ENCODE results near the gene HMX1.

The HMX1 gene

DNA sequence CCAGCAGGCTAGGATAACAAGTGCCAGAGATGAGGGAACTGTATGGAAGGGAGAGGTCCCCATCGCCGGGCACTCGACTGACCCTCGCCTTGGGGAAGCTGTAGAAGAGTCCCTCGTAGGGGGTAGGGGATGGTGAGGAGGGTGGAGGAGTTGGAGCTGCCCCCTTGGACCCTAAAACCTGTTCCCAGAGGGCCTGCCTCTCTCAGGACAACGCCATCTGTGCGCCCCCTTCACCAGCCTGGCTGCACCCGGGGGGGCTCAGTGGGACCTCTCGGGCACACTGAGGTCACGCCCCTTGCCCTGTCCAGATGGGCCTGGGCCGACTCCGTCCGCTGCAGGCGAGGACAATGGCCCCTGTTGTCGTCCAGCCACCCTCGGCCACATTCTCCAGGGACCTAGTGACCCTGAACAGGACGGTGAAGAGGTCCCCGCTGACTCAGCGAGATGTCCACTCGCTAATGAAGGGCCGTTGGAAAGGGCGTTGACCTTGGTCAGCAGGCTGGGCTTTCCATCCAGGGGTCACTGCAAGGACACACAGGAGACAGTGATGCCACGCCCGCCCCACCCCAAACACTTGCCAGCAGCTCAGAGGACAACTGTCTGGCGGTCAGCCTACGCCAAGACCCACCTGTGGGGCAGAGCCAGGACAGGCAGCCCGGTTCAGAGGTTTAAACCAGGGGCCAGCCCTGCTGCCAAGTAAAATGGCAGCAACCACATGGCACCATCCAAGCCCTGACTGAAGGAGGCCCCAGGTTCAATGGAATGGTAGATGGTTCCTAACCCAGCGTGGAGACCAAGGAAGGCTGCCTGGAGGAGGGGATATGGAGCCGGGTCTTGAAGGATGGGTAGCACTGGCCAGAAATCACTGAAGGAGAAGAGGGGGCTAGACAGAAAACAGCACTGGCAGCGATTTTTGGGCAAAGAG is 51.2 kb downstream of the HMX1 start:
- no peak for DNase-seq (ENCODE audit: low read depth in 2 of 2)

DNA sequence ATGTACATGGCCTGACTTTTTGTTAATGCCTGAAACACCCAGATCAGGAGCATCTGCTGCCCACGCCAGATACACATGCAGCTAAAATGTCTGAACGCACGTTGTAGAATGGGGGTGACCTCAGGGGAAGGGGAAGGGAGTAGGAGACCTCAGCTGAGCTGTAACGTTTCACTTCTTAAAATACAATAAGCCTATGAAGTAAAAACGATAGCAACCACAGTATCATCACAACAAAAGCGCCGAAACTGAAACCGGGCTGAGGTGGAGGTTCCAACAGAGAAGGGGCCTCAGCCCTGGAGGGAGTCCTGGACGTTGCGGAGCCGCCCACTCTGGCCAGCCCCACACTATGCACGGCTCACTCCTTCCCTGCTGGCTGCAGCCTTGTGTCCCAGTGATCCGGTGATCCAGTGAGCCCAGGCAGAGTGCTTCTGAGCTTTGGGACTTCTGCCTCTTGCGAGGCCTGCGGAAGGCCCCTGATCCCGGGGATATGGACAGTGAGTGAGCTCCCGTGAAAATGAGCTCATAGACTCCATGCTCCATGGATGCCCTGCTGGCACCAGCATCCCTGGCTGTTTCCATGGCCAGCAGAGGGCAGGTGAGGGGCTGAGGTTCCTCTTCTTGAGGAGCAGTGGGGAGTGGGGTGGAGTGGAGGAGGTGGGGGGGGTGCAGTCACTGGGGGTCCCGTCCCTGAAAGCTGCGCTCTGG is 52.0 kb downstream of the HMX1 start:
- no peak for DNase-seq (ENCODE audit: low read depth in 2 of 2)

DNA sequence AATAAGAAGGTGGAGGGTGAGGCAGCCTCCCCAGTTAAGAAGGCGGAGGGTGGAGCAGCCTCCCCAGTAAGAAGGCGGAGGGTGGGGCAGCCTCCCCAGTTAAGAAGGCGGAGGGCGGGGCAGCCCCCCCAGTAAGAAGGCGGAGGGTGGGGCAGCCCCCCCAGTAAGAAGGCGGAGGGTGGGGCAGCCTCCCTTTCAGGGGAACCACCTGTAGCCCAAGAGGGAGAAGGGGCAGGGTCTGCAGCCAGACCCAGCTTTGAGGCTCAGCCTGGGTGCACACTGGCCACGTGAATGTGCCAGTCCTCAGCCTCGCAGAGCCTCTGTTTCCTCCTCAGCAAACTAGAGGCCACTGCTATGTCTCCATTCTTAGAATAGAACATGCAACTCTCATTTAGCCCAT is 52.6 kb downstream of the HMX1 start:
- DNase-seq (ENCODE audit: low read depth in 2 of 2) = no peak

DNA sequence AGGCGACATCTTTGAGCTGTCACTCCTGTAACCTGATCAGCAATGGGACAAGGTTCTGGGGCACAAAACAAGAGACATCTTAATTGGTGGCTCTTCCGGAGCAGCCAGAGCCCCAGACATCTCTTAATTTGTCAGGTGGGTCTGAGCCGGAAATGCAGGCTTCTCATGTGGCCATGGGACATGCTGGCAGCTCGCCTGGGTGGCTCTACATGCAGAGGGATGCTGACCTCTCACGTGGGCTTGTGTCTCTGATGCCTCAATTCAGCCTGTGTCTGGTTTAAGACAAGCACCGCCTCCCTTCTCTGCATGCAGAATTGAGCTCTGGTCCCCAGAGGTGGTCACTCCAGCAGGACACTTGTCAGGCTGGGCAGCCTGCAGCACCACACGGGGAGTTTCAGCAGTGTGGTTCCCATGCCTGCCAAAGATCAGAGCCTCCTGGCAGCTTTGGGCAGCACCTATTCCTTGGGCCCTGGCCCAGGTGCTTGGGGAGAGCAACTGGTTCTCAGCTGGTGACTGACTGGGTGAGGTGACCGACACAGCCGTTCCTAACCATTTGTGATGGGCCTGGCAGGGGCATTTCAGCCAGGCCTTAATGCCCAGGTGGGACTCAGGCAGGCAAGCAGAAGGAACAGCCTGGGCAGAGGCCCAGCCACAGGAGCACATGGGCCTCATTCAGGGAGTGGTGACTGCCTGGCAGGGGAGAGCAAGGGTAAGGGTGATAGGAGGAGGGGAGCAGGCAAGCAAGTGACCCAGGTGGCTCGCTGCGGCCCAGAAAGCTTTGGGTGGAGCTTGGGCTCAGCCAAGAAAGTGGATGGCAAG is 53.4 kb downstream of the HMX1 start:
- DNase-seq (ENCODE audit: low read depth in 2 of 2) = no peak

DNA sequence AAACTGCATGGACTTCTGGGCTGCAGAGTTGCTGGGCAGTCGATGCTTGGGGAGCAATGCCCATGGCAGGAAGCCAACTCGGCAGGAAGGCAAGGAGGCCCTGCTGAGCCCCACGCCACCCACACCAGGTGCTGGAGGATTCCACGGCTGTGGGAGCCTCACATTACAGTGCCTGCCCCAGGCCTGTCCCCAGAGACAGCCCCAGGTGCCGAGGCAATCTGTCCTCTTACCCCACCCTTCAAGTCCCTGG is 53.9 kb downstream of the HMX1 start:
- DNase-seq (ENCODE audit: low read depth in 2 of 2) = no peak

DNA sequence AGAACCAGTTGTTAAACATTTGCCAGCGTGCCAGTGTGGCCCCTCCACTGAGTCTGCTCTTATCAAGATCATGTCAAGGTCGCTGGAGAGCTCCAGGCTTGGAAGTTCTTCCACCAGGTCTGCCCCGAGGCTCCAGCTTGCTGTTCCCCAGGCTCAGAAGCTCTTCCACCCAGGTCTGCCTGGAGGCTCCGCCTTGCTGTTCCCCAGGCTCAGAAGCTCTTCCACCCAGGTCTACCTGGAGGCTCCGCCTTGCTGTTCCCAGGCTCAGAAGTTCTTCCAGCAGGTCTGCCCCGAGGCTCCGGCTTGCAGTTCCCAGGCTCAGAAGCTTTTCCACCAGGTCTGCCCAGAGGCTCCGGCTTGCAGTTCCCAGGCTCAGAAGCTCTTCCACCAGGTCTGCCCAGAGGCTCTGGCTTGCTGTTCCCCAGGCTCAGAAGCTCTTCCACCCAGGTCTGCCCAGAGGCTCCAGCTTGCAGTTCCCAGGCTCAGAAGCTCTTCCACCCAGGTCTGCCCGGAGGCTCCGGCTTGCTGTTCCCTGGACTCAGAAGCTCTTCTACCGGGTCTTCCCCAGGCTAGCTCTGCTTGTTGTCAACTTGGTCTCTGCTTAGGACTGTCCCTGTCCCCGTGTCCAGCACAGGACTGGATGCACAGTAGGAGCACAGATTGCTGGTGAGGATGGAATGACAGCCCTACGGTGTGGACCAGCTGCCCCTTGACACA is 54.4 kb downstream of the HMX1 start:
- DNase-seq (ENCODE audit: low read depth in 2 of 2) = no peak
